ENCODE measurements around the gene PTPN21. TPM values are rescaled to one million over a fixed set of nuclear protein-coding genes. Genes with fewer than 3 reads are reported as not detected.

The PTPN21 gene
- total RNA-seq, 1 donor from 2014 or later, result 30.1 TPM

- Mint-ChIP-seq H3K4me1 (ENCODE audit: low read depth, unreplicated experiment) (no peaks in the 10 kb centered on the region), H3K27ac (ENCODE audit: unreplicated experiment) (no peak overlapping the region), H3K9me3 (ENCODE audit: unreplicated experiment) (no peaks in the 10 kb centered on the region), H3K4me3 (ENCODE audit: unreplicated experiment) (no peak overlapping the region), H3K36me3 (ENCODE audit: low read depth, unreplicated experiment) (peaks cover 8% of the 10 kb centered on the region), H3K27me3 (ENCODE audit: low read depth, unreplicated experiment) (no peaks in the 10 kb centered on the region)
- no peaks in the 10 kb centered on the region for H3K9me3 ChIP-seq (ENCODE audit: insufficient read depth, low read depth, low read length)
- H4K20me1 ChIP-seq (ENCODE audit: insufficient read depth, low read length), result peaks cover 5% of the 10 kb centered on the region
- DNase-seq (ENCODE audit: low read depth) (no peak), FAIRE-seq (no peak)
- H3K36me3 ChIP-seq (ENCODE audit: insufficient read depth, low read length), result peaks cover 75% of the 10 kb centered on the region
- H3K4me1 ChIP-seq (ENCODE audit: insufficient read depth, low read length), result no peaks in the 10 kb centered on the region
- H3K9ac ChIP-seq (ENCODE audit: low read length), result no peak overlapping the region
- no peak overlapping the region for H3K27ac ChIP-seq (ENCODE audit: low read depth, low read length)
- TF ChIP-seq EZH2 (IDR thresholded peaks at IDR 0.05; ENCODE audit: insufficient read depth, low read length) (no peak), CTCF (IDR thresholded peaks at IDR 0.05; ENCODE audit: insufficient read depth, low read depth, low read length) (no peak)
- no peak overlapping the region for H3K4me3 ChIP-seq (ENCODE audit: insufficient read depth, low read depth, low read length)
- no peaks in the 10 kb centered on the region for H3K79me2 ChIP-seq (ENCODE audit: insufficient read depth, low read length)
- no peak overlapping the region for H2AFZ ChIP-seq (ENCODE audit: low read depth, low read length)
- no peaks in the 10 kb centered on the region for H3K27me3 ChIP-seq (ENCODE audit: insufficient read depth, low read length)
- H3K4me2 ChIP-seq (ENCODE audit: low read length), result no peak overlapping the region
These were observed 21.4 kb upstream of the PTPN21 start for GRCh38 chr14:88576222-88576621.

GRCh38 chr14:88572117-88572516 is 17.3 kb upstream of the PTPN21 start:
- Histone ChIP-seq H4K20me1 (ENCODE audit: insufficient read depth, low read length) (peaks cover 13% of the 10 kb centered on the region), H3K9me3 (ENCODE audit: insufficient read depth, low read depth, low read length) (no peaks in the 10 kb centered on the region), H3K4me2 (ENCODE audit: low read length) (no peak overlapping the region), H3K27ac (ENCODE audit: low read depth, low read length) (no peak overlapping the region), H3K4me1 (ENCODE audit: insufficient read depth, low read length) (no peaks in the 10 kb centered on the region), H3K36me3 (ENCODE audit: insufficient read depth, low read length) (peaks cover 80% of the 10 kb centered on the region), H3K27me3 (ENCODE audit: insufficient read depth, low read length) (no peaks in the 10 kb centered on the region), H3K79me2 (ENCODE audit: insufficient read depth, low read length) (peaks cover 16% of the 10 kb centered on the region), H3K9ac (ENCODE audit: low read length) (no peak overlapping the region), H3K4me3 (ENCODE audit: insufficient read depth, low read depth, low read length) (no peak overlapping the region), H2AFZ (ENCODE audit: low read depth, low read length) (no peak overlapping the region)
- DNase-seq (ENCODE audit: low read depth), result no peak
- TF ChIP-seq CTCF (IDR thresholded peaks at IDR 0.05; ENCODE audit: insufficient read depth, low read depth, low read length), result no peak
- no peak for TF ChIP-seq EZH2 (IDR thresholded peaks at IDR 0.05; ENCODE audit: insufficient read depth, low read length)
- Mint-ChIP-seq H3K36me3 (ENCODE audit: low read depth, unreplicated experiment) (peaks cover 4% of the 10 kb centered on the region), H3K9me3 (ENCODE audit: unreplicated experiment) (no peaks in the 10 kb centered on the region), H3K4me3 (ENCODE audit: unreplicated experiment) (no peak overlapping the region), H3K27me3 (ENCODE audit: low read depth, unreplicated experiment) (no peaks in the 10 kb centered on the region), H3K4me1 (ENCODE audit: low read depth, unreplicated experiment) (no peaks in the 10 kb centered on the region), H3K27ac (ENCODE audit: unreplicated experiment) (no peak overlapping the region)
- FAIRE-seq, result no peak

GRCh38 chr14:88568196-88568595 is 13.4 kb upstream of the PTPN21 start:
- no peaks in the 10 kb centered on the region for H3K27me3 ChIP-seq (ENCODE audit: insufficient read depth, low read length)
- peaks cover 49% of the 10 kb centered on the region for H3K36me3 ChIP-seq (ENCODE audit: insufficient read depth, low read length)
- H3K4me3 Mint-ChIP-seq (ENCODE audit: unreplicated experiment), result no peak overlapping the region
- DNase-seq (ENCODE audit: low read depth) (no peak), FAIRE-seq (no peak)
- H3K27ac Mint-ChIP-seq (ENCODE audit: unreplicated experiment), result no peak overlapping the region
- H2AFZ ChIP-seq (ENCODE audit: low read depth, low read length), result no peak overlapping the region
- H3K9ac ChIP-seq (ENCODE audit: low read length), result no peak overlapping the region
- H3K4me3 ChIP-seq (ENCODE audit: insufficient read depth, low read depth, low read length), result no peak overlapping the region
- H3K36me3 Mint-ChIP-seq (ENCODE audit: low read depth, unreplicated experiment), result no peaks in the 10 kb centered on the region
- peaks cover 48% of the 10 kb centered on the region for H3K79me2 ChIP-seq (ENCODE audit: insufficient read depth, low read length)
- H3K4me1 ChIP-seq (ENCODE audit: insufficient read depth, low read length), result peaks cover 8% of the 10 kb centered on the region
- no peak overlapping the region for H3K4me2 ChIP-seq (ENCODE audit: low read length)
- no peaks in the 10 kb centered on the region for H3K9me3 Mint-ChIP-seq (ENCODE audit: unreplicated experiment)
- H4K20me1 ChIP-seq (ENCODE audit: insufficient read depth, low read length), result peaks cover 33% of the 10 kb centered on the region
- TF ChIP-seq EZH2 (IDR thresholded peaks at IDR 0.05; ENCODE audit: insufficient read depth, low read length) (no peak), CTCF (IDR thresholded peaks at IDR 0.05; ENCODE audit: insufficient read depth, low read depth, low read length) (no peak)
- no peak overlapping the region for H3K27ac ChIP-seq (ENCODE audit: low read depth, low read length)
- H3K4me1 Mint-ChIP-seq (ENCODE audit: low read depth, unreplicated experiment), result peaks cover 2% of the 10 kb centered on the region
- H3K9me3 ChIP-seq (ENCODE audit: insufficient read depth, low read depth, low read length), result no peaks in the 10 kb centered on the region
- no peaks in the 10 kb centered on the region for H3K27me3 Mint-ChIP-seq (ENCODE audit: low read depth, unreplicated experiment)
